HG03139 (cell line): ENCODE data around the gene ALG14.
"Not testable (repeated sequence)": the region's sequence is repeated elsewhere in the genome, so short reads cannot be mapped to it uniquely, and the experiment has no call there.

ENCODE experiments used
- ATAC-seq: cut with Tn5 transposase; IDR thresholded peaks from one replicate; pipeline ENCODE4 v1.9.1; 2021; ENCODE audit not compliant: unreplicated experiment

ALG14 gene, protein sequence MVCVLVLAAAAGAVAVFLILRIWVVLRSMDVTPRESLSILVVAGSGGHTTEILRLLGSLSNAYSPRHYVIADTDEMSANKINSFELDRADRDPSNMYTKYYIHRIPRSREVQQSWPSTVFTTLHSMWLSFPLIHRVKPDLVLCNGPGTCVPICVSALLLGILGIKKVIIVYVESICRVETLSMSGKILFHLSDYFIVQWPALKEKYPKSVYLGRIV

DNA sequence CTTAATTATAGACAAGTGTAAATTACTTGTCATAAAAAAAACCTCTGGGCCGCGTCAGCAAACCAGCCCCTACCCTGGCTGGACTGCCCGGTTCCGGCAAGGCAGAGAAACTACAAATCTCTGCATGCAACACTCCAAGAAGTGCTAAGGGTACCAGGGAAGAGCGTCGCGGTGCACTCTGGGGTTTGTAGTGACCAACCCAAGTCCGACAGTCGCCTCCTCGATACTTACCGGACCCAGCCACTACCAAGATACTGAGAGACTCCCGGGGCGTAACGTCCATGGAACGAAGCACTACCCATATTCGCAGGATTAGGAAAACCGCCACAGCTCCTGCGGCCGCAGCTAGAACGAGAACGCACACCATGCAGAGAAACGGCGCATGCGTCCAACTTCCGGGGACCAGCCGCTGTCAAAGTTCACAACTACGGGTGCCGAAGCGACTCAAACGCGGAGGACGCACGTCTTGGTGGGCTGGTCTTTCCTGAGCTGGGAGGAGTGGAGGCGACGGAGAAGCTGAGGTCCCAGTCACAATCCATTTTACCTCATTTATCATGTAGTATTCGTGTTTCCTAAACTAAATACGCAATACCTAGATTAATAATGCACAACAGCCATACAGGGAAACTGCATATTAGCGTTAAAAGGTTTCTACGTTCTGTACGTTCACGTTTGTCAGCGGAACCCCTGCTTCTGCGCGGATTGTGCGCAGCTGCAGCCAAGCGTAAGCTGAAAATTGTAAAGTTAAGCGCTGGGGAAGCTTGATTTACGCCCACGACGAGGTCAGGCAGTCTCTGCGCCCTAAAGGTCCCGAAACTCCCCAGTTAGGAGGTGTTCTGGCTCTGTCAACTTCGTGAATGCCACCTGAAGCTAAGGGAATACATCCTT lies at the start of gene ALG14:
Gene ALG14 (minus strand): TSS at position 420 of the 888 bp plus-strand sequence. CDS start 53 bp downstream, at position 367.
- ATAC-seq, result peak; percentile 94

- ATAC-seq, result no peak
These were observed 49.5 kb upstream of the ALG14 start for GRCh38 chr1:95122151-95122697.

GRCh38 chr1:95119273-95119672 lies 46.5 kb upstream of the ALG14 start:
- ATAC-seq, result no peak

DNA sequence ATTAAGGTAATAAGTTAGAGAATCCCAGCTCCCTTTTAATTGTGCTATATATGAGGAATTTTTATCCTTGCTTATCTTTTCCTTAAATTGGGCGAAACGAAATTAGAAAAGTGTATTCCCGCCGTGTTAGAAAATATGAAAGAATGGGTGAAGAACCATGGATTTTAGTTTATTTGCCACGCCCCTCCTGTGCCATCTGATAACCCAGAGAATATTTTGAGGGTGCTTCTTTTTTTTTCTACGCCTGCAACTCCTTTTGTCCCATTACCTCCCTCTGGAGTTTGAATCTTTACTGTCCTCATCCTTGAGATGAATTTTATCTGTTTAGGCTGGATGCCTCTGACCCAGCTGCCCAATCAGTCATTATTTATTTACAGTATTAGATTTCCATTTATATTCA lies 46.0 kb upstream of the ALG14 start:
- ATAC-seq, result no peak

GRCh38 chr1:95118067-95118499 lies 45.3 kb upstream of the ALG14 start:
- no peak for ATAC-seq

DNA sequence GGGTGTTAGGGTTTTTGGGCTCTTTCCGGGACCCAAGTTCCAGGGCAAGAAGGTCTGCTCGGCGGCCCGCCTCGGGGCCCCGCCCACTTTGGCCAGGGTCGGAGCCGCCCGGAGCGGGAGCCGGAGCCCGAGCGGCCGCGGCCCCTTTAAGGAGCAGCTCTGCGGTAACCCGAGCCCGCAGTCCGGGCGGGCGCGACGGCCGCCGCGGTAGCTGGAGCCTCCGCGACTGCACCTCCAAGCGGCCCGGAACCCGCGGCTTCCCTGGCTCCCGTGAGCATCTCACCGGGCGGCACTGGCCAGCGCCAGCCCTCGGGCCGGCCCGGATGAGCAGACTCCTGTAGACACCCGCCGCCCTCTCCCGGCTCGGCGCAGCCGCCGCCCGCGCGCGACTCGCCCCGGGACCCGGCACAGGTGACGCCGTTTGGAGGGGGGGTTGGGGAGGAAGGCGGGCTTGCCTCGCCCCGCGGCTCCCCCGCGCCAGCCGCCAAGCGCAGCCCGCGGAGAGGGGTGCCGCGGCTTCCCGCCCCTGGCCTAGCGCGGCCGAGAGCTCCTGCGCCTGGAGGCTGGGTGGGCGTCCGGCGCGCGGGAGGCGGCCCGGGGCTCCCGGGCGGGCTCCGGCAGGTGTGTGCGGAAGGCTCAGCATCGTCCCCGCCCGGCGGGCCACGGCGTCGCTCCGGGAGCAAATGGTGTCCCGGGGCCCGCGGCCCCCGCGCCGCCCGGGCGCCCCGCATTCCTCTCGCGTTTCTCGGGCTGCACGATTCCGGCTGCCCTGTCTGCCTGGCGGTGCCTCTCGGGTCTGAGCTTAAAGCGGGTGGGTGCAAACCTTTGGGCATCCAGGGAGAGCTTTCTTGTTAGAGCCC lies 44.7 kb upstream of the ALG14 start, which contains the start of gene TLCD4:
Gene TLCD4 (plus strand): TSS at position 149 of the 860 bp plus-strand sequence. CDS start 26,547 bp downstream, outside the sequence.
- ATAC-seq, result peak; percentile 46

DNA sequence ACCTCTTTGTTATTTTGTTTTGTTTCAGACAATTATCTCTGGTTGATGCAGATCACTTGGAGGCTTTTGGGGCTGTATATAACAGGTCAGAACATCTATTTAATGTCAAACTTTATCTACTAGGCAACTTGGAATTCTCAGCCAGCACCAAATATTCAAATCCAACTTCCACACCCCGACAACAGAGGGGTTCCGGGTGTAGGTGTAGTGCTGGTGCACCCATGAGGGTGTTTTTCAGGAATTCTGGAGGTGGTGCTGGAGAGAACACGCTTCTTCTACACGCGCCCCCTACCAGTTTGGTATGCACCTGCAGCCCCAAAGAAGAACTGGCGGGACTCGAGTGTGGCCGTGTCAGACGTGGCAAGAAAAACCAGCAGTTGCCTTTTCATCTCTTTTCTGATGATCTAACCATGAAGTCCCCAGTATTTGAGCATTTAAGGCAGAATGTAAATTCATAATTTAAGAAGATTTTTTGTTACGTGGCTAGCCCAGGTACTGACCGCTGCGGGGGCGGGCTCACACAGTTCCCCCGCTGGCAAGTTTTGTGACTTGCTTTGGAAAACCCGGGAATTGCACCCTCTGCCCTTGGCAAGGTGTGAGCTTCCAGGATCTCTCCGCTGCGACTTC lies 43.9 kb upstream of the ALG14 start:
- ATAC-seq, result peak; percentile 62

- no peak for ATAC-seq
These were observed 43.0 kb upstream of the ALG14 start for GRCh38 chr1:95115708-95116137.

DNA sequence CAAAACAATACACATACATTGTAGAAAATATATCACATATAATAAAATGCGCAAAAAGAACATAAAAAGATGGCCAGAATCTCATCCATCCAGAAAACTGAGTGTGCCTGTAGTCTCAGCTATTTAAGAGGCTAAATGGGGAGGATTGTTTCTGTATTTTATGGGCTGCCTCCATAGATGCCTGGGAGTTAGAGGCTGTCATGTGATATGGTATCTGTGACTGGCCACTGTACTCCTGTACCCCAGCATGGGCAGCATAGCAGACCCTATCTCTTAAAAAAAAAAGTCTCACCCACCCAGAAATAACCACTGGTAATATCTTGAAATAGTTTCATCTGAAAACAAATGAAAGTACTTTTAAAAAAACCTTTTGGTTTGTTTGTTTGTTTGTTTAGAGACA lies 40.9 kb upstream of the ALG14 start:
- ATAC-seq, result no peak

GRCh38 chr1:95111014-95111413 lies 38.3 kb upstream of the ALG14 start:
- ATAC-seq, result no peak

DNA sequence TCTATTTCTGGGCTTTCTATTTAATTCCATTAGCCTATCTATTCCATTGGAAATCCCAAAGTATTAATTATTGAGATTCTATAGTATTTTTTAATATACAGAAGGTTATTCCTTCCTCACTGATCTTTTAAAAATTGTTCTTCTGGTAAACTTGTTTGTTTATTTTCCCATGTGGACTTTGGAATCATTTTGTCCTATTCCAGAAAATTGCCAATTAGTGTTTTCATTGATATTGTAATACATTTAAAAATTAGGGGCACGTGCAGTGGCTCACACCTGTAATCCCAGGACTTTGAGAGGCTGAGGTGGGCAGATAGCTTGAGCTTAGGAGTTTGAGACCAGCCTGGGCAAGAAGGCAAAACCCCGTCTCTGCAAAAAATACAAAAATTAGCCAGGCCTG lies 36.0 kb upstream of the ALG14 start:
- no peak for ATAC-seq

- no peak for ATAC-seq
These were observed 25.4 kb upstream of the ALG14 start for GRCh38 chr1:95098196-95098595.

DNA sequence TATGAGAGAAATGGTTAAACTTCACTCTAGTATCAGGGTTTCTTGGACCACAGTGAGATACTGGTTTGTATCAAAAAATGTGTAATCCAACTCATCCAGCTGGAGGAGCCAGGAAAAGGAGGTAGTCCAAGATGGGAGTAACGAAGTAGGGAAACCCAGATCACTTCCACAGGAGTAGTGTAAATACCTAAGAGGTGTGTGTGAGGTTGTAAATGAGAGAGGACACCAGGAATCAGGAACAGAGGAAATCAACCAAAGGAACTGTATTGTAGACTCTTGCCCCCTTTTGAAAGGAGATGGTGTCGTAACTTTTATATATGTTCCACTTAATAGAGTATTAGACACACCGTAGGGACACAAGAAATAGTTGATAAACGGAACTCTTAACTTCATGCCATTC lies 24.7 kb upstream of the ALG14 start:
- no peak for ATAC-seq

DNA sequence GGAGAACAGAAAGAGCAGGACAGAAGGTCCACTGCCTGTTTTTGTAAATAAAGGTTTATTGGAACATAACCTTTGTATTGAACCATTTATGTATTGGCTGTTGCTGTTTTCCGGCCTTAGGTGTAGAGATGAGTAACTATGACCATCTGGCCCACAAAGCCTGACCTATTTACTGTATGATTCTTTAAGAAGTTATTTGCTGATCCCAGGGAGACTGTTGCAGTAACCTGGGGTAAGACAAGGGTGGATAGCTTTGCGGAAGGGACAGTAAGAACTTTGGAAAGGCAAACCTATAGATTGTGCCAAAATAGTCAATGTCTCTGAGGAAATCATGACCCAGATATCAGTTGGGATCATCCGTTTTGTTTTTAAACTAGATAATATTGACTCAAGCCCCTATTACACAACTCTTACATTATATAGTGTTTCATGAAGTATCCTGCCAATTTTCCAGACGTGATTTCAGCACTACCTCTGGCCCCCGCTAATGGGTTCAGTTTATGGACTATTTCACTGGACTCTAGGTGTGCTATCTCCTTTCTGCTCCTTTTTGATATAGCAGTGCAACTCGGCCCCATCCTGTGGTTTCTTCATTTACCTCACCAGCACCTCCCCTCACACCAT lies 23.6 kb upstream of the ALG14 start:
- peak; percentile 25 for ATAC-seq

DNA sequence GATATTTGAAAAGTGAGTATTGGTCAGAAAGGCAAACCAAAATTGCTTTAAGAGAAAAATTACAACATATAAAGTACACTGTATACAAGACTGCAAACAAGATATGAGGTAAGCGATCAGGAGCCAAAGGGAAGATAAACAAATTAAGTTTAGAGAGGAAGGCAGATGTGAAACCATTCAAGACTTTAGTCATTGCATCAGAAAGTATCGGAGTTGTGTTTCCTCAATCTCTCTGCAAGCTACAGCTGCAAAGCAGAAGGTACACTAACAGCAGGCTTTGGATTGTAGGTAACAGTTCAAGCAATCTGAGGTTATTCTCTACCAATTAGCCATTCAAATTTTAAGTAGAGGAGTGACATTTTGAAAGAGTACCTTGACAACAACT lies 23.1 kb upstream of the ALG14 start:
- peak; percentile 74 for ATAC-seq

DNA sequence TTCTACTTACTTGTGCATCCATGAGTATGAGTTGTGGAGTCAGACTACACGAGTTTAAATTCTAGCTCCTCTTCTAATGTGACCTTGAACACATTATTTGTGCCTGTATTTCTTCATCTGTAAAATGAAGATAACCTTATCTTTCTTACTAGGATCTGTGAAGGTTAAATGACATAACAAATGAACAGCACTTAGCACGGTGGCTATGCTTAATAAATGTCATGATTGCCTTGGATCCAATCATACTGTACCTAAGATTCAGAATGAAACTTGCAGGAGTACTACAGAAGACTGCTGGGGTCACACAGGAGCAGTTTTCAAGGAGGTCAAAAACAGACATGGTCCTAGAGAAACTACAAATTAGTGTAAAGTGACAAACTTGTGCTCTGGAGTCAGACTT lies 22.2 kb upstream of the ALG14 start:
- ATAC-seq, result no peak

GRCh38 chr1:95093296-95093695 lies 20.5 kb upstream of the ALG14 start:
- ATAC-seq, result no peak

GRCh38 chr1:95092891-95093290 lies 20.1 kb upstream of the ALG14 start:
- not testable (repeated sequence) for ATAC-seq

- ATAC-seq, result not testable (repeated sequence)
These were observed 18.5 kb upstream of the ALG14 start for GRCh38 chr1:95091290-95091689.
